Epithelial cell of proximal tubule (primary cell): ENCODE results near the gene HDAC9. TPM values are rescaled to one million over a fixed set of nuclear protein-coding genes. Genes with fewer than 3 reads are reported as not detected.

ENCODE experiments used
- DNase-seq: peaks from one replicate; pipeline ENCODE4 v3.0.0-alpha.2; 2011; ENCODE audit warnings: low read depth
- H3K4me3 ChIP-seq: 2 replicates; pipeline ENCODE4 v1.5.1; 2011; ENCODE audit warnings: low read depth, mild to moderate bottlenecking, low read length
- total RNA-seq: library from RNA; depleted of rRNA; stranded (reverse); fragments of >200 nt; gene quantifications from 2 replicates; pipeline ENCODE4 v1.2.3, GENCODE V29; 2015
- TF ChIP-seq, protein P1 (sequence below): conservative IDR thresholded peaks from 2 replicates; pipeline ENCODE4 v1.5.1; 2012; ENCODE audit warnings: low read depth, mild to moderate bottlenecking, low read length

The HDAC9 gene
- total RNA-seq, 1 donor from 2014 or later: 35.5 TPM

DNA sequence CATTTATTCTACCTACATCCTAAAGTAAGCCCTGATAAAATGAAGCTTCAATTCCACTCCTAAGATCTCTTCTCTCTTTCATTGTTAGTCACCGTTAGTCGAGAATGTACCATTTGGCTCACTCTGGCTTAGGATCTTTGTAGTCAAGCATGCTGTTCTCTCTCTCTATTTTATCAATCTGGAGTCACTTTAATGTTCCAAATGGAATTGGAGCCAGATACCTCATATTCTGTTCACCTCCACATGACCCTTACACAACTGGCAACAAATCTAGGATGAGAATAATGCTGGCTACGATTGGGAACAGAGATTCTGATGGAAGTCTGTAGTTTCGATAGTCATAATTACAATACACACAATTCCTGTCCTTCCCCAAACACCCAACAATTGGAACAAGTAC lies 408.1 kb downstream of the HDAC9 start:
- DNase-seq: no peak
- TF ChIP-seq, protein P1, sequence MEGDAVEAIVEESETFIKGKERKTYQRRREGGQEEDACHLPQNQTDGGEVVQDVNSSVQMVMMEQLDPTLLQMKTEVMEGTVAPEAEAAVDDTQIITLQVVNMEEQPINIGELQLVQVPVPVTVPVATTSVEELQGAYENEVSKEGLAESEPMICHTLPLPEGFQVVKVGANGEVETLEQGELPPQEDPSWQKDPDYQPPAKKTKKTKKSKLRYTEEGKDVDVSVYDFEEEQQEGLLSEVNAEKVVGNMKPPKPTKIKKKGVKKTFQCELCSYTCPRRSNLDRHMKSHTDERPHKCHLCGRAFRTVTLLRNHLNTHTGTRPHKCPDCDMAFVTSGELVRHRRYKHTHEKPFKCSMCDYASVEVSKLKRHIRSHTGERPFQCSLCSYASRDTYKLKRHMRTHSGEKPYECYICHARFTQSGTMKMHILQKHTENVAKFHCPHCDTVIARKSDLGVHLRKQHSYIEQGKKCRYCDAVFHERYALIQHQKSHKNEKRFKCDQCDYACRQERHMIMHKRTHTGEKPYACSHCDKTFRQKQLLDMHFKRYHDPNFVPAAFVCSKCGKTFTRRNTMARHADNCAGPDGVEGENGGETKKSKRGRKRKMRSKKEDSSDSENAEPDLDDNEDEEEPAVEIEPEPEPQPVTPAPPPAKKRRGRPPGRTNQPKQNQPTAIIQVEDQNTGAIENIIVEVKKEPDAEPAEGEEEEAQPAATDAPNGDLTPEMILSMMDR: no peak
- no peak overlapping the region for H3K4me3 ChIP-seq

- TF ChIP-seq, protein P1: no peak
- DNase-seq: no peak
- no peak overlapping the region for H3K4me3 ChIP-seq
Observed at GRCh38 chr7:18905316-18905943, 409.9 kb downstream of the HDAC9 start.

- no peak overlapping the region for H3K4me3 ChIP-seq
- no peak for DNase-seq
- TF ChIP-seq, protein P1: no peak
Observed at GRCh38 chr7:18906901-18907300, 411.4 kb downstream of the HDAC9 start.

- no peak for DNase-seq
- no peak overlapping the region for H3K4me3 ChIP-seq
- TF ChIP-seq, protein P1: no peak
Observed at GRCh38 chr7:18913106-18913505, 417.6 kb downstream of the HDAC9 start.

GRCh38 chr7:18916826-18917225 lies 421.3 kb downstream of the HDAC9 start:
- no peak overlapping the region for H3K4me3 ChIP-seq
- no peak for DNase-seq
- TF ChIP-seq, protein P1: no peak

DNA sequence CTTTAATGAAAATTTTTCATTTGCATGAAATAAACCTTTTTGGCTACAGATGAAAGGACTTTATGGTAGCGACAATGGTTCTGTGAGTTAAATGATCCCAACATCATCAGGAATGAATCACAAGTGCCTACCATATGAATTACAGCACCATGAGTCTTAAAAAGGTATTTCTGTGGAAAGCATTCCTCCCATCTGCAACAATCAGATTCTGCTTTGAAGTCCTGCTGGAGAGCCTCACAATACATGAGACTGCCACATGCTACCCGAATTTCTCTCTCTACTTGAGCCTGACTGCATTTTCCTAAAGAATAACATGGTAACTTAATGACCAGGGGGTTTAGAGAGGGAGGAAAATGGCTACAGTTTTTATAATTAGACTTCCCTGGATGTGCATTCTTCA lies 431.6 kb downstream of the HDAC9 start:
- TF ChIP-seq, protein P1: no peak
- no peak overlapping the region for H3K4me3 ChIP-seq
- DNase-seq: no peak

DNA sequence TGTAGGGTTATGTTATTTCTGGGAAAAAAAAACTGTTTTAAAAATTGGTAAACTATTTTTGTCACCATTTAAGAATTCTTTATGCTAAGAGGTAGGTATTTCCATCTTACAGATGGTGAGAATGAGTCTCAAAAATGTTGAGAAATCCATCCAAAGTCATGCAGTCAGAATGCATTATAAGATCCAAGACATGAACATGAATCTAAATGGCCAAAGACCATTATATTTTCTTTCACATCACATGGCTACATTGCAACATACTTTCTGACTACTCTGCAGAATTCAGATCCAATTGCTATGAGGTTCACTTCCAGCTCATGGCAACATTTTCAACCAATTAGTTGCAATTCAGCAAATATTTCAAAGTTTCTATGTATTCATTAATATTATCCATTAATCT lies 440.7 kb downstream of the HDAC9 start:
- no peak for DNase-seq
- no peak overlapping the region for H3K4me3 ChIP-seq
- TF ChIP-seq, protein P1: no peak
